Activated CD4-positive, alpha-beta T cell treated with anti-CD3 and anti-CD28 coated beads for 1 hour (primary cell): ENCODE measurements around the gene FJX1.

Experiments used
- DNase-seq: peaks from one replicate; pipeline ENCODE4 v3.0.0-alpha.2; 2020

FJX1 gene, protein sequence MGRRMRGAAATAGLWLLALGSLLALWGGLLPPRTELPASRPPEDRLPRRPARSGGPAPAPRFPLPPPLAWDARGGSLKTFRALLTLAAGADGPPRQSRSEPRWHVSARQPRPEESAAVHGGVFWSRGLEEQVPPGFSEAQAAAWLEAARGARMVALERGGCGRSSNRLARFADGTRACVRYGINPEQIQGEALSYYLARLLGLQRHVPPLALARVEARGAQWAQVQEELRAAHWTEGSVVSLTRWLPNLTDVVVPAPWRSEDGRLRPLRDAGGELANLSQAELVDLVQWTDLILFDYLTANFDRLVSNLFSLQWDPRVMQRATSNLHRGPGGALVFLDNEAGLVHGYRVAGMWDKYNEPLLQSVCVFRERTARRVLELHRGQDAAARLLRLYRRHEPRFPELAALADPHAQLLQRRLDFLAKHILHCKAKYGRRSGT

DNA sequence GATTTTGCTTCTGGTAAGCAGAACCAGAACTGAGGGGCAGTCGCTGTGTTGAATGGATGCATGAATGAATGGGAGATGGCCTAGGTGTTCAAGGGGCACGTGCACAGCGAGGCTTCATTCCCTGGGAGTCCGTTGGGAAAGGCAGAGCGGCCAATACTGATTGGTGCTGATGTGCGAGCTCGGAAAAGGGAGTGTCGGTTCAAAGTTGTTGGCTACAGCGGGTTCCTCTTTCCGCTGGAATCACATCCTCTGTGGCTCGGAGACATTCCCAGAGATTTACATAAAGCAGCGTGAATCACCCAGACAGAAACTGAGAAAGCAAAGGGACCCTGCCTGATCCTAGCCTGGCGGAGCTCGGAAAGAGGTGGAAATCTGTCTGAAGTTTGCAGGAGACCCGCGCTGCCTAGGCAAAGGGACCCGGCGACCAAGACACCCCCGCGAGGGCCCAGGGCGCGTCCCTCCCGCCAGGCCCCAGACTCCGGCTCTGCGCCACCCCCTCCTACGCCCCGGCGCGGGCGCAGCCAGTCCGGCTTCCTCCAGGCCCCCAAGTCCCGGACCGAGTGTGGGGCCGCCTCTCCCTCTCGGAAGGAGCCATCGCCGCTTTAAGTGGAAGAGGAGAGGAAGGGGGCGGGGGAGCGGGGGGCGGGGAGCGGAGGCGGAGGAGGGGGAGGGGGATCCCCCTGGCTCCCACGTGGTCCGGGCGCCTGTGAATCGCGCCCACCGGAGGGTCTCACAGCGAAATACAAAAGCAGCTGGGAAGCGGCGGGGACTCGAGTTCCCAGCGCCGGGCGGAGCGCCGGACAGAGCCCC is at the start of gene FJX1:
FJX1 (plus strand) TSS at position 774 of the 810 bp plus-strand sequence. CDS start 177 bp downstream, outside the sequence.
- DNase-seq = no peak

DNA sequence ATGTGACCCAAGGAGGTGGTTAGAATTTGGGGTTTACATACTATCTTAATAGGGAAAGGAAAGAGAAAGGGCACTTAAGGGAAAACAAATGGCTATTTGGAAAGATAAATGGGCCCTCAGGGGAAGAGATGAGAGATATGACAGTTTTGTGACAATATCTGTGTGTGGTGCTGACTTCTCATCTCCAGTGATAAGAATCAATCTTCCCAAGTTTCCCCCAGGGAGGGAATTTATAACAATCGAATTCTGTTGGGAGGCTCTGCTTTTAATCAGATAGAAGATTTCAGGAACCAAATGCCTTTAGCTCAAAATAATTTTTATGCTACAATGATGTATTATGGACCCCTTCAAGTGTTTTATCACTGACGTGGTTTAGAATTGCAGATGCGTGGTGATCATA is 46.6 kb upstream of the FJX1 start:
- no peak for DNase-seq

DNA sequence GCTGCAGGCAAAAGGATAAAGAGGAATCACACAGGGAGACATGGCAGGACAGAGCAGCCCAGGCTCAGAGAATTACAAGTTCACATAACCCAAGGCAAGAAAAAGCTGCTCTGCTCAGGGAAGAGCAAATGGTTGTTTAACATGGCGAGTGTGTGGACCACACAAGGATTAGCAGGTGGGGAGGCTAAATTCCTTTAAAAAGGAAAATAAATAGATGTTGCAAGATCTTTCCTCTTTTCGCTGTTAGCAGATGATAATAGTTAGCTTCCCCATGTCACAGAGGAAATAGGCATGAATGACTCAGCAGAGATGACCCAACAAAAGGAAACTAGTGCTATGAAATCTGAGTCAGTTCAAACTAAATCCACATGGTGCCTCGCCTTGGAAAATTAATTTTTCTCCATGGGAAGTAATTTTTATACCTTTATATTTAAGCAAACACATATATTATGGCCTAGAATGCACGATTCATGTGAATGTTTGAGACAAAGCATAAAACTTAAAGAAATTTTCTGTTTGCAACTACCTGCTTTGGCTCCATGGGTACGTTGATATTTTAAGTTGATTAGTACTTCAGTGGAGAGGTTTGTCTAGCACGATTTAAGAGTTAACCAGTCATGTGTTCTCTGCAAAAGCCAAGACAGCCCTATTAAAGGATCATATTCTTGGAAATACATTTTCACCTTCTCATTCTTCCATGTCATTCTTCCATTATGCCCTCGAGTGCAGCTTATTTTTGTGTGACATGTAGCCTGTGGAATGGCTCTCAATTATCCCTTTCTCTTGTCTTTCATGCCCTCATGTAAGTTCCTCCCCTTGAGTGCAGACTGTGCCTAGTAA is 38.5 kb upstream of the FJX1 start:
- DNase-seq = no peak

DNA sequence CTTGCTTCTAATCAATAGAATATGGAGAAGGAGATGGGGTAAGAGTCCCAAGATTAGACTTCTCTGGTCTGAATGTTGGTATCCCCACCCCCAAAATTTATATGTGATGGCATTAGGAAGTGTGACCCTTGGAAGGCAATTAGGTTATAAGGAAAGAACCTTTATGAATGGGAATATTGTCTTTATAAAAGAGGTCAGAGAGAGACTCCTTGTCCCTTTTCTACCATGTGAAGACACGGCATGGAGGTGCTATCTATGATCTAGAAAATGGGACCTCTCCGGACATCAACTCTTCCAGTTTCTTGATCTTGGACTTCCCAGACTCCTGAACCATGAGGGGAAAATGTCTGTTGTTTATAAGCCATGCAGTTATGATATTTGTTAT is 37.9 kb upstream of the FJX1 start:
- no peak for DNase-seq

DNA sequence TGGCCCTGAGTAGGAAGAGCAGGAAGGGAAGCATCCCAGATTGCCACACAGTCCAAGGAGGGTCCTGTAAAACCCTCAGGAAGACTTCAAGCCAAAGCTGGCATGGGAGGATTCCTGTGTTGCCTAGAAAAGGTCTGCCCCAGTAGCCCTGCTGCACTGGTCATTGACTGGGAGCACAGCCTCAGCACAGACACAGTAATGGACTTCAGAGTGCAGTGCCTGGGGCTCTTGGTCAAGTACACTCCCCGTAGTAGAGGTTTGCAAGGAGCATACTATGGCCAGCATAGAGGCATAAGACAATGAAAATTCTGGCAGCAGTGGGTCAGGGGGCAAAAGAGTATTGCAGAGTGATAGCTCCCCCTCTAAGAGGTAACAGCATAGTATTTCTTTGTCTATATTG is 36.2 kb upstream of the FJX1 start:
- no peak for DNase-seq

DNA sequence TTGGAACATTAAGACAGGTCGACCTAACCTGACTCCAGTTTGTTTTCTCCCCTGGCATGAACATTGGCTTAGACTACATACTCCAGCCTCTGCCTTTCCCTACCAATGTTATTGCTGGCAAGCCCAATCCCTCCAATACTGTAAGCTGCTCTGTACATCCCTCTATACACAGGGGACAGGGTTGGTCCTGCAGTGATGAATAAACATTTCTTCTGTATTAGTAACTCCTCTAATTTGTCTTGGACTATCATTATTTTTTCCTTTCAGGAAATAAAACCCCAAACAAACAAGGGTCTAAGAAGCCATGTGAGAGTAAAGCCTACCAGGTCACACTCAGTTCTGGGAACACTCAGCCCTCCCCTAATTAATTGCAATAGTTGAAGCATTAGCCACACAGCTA is 35.1 kb upstream of the FJX1 start:
- DNase-seq = no peak

DNA sequence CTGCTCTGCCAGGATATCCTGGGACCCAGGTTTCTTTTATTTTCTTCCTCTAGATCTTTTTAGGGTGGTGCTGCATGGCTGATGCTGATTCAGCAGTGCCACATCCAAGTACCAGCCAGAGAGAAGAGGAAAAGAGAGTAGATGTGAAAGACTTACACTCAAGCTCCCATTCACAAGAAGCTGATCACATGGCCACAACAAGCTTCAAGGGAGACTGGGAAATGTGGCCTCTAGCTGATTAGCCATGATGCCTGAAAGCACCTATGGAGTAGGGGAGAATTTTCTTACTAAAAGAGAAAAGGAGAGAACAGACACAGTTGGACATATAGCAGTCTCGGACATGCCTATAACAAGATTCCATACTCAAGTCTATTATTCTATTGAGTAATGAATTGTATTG is 34.4 kb upstream of the FJX1 start:
- DNase-seq = no peak

DNA sequence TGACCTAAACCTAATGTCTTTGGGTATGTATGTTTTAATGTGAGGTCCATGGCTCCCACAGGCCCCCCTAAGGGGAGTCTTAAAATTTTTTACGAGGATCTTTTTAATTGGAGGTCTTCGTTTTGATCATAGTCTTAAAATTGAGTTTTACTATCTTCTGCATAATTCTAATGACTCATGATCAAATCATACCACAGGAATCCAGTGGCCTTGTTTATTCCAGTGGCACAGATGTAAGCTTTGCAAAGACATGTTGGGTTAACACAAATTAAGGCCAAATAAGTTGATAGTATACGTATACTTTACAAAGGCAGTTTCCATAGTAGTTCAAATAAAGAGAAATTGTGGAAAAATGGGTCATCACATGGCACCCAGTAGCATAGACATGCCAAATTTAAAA is 33.9 kb upstream of the FJX1 start:
- DNase-seq = no peak

DNA sequence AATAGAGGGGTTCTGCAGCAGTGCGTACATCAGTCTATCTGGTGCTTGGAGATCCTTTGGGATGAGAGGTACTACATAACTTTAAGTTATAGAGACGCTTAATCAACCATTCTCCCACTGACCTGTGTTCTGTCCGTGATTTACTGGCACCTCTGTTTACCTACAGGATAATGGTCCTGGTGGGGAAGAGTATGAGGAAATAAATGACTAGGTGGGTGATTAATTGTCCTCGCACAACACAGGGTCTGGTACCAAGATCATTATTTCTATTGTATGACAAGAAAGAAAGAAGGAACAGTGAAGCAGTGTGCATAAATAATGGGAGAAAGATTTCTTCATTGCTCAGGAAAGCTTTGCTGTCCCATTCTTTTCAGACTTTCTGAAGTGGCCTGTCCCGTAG is 32.8 kb upstream of the FJX1 start:
- no peak for DNase-seq

DNA sequence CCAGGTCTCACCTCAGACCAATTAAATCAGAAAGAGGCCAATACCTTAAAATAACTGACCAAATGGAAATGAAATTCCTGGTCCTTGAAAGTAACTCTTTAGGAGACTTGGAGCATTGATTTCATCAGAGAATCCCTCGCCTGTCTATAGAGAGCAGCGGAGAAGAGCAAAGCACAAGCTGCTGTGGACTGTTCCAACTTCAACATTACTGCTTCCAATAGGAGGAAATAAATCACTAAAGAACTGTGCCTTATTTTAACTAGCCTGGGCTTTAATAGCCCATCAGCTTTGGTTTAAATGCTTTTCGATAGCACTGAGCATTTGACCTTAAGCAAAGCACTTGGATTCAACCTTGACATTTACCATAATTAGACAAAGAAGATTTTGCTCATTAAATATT is 32.0 kb upstream of the FJX1 start:
- no peak for DNase-seq

DNA sequence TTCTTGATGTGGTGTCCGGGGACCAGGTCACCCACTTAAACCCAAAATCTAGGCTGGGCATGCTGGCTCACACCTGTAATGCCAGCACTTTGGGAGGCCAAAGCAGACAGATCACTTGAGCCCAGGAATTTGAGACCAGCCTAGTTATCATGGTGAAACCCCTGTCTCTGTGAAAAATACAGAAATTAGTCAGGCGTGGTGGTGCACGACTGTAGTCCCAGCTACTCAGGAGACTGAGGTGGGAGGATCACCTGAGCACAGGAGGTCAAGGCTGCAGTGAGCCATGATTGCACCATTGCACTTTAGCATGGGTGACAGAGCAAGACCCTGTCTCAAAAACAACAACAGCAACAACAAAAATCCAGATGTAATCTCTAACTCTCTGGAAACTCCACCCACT is 30.3 kb upstream of the FJX1 start:
- DNase-seq = no peak

DNA sequence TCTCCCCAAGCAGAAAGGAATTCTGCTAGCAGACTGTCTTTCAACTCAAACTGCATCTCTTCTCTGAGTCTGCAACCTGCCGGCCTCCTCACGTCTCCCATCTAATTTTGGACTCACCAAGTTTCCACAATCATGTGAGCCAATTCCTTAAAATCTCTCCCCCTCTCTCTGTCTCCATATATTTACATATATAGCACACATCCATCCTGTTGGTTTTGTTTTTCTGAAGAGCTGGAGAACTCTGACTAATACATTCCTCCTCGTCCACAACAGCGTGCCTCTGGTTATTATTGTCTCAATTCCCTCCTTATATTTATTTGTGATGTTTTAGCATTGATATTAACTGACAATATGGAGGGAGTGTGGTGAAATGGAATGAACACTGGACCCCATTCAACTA is 29.6 kb upstream of the FJX1 start:
- DNase-seq = no peak

DNA sequence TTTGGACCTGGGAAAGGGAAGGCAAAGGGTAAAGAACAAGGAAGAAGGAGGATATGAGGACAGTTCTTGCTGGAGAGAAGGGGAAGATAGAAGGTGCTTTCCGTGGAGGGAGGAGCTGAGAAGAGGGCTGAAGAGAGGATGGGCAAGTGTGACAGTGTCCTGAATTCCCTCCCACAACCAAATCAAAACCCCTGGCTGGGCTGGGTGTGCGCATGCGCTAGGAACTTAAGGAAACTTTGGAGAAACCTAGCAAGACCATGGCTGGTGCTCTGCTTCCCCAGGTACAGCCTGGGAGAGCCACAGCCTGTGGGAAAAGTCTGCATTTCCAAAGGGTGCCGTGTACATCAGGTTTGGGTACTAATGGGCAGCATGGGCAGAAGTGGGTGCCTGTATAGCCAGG is 29.0 kb upstream of the FJX1 start:
- no peak for DNase-seq

DNA sequence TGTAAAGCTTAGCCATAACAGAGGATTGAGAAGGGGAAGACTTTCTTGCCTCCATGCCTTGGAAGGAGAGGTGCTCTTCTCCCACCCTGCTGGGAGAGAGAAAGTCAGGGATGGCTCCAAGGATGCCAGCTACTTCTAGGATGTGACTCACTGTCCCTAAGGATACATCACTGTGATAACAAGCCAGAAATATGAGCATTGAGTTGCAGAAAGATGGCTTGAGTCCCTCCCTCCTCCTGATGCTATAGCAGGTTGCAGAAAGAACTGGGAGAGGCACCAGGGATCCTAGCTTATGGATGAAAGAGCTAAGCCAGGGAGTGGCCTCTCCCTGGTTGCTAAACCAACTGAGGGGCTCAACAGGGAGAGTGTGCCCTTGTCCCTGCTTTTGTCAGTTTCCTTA is 27.8 kb upstream of the FJX1 start:
- DNase-seq = no peak

DNA sequence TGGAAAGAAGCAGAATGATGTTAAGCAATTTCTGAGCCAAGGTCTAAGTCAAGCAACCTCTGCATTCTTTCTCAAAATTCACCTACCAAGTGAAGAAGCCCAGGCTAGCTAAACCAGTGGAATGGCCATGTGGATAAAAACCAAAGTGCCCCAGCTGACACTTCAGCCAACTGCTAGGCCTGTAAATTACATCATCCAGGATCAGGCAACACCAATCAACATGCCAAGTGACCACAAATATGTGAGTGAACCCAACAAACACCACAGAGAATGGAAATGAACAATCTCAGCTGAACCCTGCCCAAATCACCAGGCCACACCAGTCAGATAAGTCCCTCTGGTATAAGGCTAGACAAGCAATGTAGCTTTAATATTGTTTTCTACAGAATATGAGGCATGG is 25.1 kb upstream of the FJX1 start:
- no peak for DNase-seq

DNA sequence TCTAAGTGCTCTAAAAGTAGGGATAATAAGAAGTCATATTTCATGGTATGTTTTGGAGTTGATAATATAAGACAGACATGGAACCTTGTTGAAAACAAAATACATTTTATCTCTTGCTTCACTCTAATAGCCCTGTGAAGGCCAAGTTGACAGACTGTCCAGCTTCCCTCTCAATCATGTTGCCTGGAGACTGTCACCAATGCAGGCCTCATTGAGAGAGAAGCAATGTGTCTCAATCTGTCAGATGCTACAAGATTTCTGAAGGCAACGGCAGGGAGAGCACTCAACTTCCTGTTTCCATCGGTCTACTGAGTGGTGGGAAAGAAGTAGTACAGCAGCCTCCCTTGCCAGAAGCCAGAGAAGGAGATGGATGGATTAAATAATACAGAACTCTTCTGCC is 23.6 kb upstream of the FJX1 start:
- no peak for DNase-seq

DNA sequence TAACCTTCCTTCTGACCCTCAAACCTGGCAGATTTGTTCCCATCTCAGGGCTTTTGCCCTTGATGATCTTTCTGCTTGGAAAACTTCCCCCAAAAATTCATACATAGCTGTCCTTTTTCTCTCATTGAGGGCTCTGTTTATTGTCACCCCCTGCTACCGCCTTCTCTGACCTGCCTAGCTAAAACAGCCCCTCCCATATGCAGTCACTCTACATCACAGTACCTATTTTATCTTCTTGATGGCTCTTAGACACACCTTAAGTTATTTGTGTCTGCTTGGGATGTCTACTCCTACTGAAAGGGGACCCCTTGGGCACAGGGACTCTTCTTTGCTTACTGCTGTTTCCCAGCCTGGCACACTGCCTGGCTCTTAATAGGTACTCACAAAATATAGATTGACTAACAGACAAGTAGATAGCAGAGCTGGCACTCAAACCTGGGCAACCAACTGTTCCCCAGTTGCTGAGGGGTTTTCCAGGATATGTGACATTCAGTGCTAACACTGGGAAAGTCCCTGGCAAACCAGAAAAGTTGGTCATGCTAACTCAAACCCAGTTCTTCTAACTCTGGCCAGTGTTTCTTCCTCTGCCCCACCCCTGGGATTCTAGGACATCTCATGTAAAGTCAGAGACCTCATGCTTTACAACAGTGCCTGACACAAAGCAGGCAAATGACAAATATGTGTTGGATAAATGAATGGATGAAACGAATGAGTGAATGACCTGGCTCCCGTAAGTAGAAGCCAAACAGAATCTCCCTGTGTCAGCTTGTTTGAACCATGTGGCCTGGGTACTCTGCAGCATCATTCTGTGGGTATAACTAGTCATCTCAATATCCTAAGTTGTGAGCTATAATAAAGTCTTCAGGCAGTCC is 19.8 kb upstream of the FJX1 start:
- DNase-seq = no peak

DNA sequence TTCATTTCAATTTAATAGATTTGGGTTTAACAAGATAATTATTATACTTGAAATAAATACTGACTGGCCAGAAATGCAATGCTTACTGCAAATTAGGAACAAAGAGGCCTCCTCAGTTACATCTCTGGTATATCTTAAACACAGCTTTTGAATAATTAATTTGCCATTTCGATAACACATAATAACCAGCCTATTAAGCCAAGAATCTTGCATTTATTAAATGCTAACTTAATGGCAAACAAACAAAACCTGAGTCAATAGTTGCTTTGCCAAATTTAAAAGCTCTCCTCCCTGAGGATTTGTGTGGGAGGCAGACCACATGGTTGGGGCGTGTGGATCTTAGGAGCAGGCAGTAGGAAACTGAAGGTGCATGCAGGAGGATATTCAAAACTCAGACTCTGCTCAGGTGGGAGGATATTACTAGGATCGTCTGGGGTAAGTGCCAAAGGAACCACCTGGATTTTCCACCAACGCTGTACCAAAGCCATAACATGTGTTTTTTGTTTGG is 17.9 kb upstream of the FJX1 start:
- no peak for DNase-seq

DNA sequence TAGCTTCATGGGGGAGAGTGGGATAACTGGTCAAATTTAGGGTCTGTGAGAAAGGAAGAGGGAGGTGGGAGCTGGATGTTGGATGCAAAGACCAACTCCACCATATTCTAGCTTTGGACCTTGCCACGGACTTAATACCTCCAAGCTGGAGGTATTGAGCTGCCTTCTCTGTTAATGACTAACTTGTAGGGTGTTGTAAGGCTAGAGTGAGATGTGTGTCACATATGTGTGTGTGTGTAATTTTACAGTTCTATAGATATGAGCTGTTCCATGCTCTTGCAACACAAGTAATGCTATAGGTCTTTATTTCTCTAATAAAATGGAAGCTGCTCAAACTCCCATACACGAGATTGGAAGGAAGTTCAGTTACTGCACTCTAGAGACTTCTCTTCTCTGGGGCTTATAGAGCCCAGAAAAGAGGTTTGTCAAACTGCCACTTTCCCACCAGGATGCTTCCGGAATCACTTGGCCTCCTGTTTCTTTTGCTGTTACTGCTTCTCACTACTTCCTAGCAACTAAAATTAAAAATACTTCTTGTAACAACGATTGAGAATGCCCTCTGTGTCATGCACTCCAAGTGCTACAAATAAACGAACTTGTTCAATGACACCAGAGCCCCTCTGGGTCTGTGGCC is 16.0 kb upstream of the FJX1 start:
- DNase-seq = no peak

DNA sequence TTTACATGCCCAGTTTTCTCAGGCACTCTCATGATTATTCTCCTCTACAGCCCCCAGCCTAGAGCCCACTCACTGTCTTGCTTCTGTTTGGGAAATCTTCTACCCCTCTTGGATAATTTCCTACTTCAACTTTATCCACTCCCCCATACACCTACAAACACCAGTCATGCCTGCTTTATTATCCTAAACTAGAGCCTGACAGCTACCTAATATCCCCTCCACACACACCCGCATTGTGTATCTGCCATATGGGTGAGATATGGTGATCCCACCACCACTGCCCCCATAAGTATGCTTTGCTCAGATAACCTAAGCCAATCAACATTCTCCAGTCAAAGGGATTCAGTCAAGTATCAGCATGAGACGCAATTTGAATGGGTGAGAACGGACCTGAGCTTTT is 15.3 kb upstream of the FJX1 start:
- no peak for DNase-seq

DNA sequence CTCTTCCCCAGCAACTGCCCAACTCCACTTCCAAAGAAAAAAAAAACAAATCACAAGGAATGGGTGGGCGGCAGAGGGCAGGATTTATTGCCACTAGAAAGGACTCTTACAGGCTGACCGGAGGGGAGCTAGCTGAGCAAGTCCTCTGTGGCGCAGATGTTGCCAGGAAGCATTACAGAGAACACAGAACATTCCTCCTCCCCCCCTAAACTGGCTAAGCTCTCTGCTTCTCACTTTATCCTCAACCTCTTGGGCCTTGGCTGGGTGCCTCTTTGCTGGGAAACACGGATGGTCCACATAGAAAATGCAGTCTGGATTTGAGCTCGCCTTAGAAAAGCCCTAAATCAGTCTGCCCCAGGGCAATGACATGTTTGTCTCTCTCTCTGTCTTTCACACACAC is 12.6 kb upstream of the FJX1 start:
- no peak for DNase-seq

DNA sequence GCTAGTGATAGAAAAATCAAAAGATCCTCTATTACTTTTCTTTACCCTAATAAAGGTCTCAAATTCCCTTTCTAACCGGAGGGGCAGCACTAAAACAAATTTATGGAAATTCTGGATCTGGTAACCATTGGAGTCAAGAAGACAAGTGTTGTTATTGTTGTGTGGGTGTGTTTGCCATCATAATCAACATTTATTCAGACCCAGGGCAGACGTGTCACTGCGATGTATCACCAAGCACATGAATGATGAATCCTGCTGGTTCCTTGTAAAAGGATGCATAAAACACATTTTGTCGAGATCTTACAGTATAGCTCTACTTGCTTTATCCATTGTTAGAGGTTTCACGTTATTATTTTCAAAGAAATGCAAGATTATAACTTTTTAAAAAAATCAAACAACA is 12.1 kb upstream of the FJX1 start:
- no peak for DNase-seq
